B cell (primary cell): Measurements from ENCODE around the gene MYCBPAP. TPM values are rescaled to one million over a fixed set of nuclear protein-coding genes. Genes with fewer than 3 reads are reported as not detected.

ENCODE experiments used
- ATAC-seq: fragments of 200-7000 bp; cut with Tn5 transposase; one replicate; pipeline ENCODE4 v1.10.0; 2021; ENCODE audit warnings: low read depth, mild to moderate bottlenecking, moderate number of reproducible peaks, moderate library complexity
- CTCF ChIA-PET: fragments of 350-600 bp; sonication (Branson Sonifier 250); formaldehyde crosslinking; loops from one replicate; lab custom pipeline; 2021; ENCODE audit warnings: antibody characterized with exemption, inconsistent platforms; lab: Charles Lee
- POLR2A ChIA-PET: fragments of 350-600 bp; sonication (Branson Sonifier 250); formaldehyde crosslinking; loops from one replicate; lab custom pipeline; 2021; ENCODE audit warnings: antibody characterized with exemption; lab: Charles Lee
- DNase-seq: peaks from one replicate; pipeline ENCODE4 v3.0.0; 2013
- H2AFZ ChIP-seq: 2 replicates; pipeline ENCODE4 v1.6.1; 2012; ENCODE audit warnings: mild to moderate bottlenecking, low read depth, low read length; ENCODE audit not compliant: insufficient read depth, poor library complexity, severe bottlenecking
- H3K27ac ChIP-seq, 2 donors: 1 replicate in 1 of 2; 2 replicates in 1 of 2; pipeline ENCODE4 v1.5.1; 2012 to 2013; ENCODE audit warnings: low read length in 2 of 2, mild to moderate bottlenecking in 2 of 2, moderate library complexity in 1 of 2
- H3K27me3 ChIP-seq, 4 experiments: fragments of 200-600 bp in 1 of 4; sonication (generic) in 1 of 4; replicated peaks in 1 of 4; 1 replicate in 2 of 4; 2 replicates in 2 of 4; pipeline versions ENCODE4 v1.6.1 to v1.7.0; 2013 to 2016; ENCODE audit warnings: low read length in 3 of 4, mild to moderate bottlenecking in 2 of 4, mixed read lengths in 1 of 4, moderate library complexity in 1 of 4; ENCODE audit not compliant: insufficient read depth in 4 of 4, control insufficient read depth in 3 of 4; ENCODE audit errors: control extremely low read depth in 1 of 4
- H3K36me3 ChIP-seq, 2 experiments: replicated peaks in 1 of 2; 1 replicate in 1 of 2; 2 replicates in 1 of 2; pipeline versions ENCODE4 v1.6.1 to v1.7.1; 2013; ENCODE audit warnings: low read length in 1 of 2; ENCODE audit not compliant: insufficient read depth in 2 of 2, control insufficient read depth in 1 of 2; ENCODE audit errors: control extremely low read depth in 1 of 2, extremely low read depth in 1 of 2
- H3K4me1 ChIP-seq, 2 donors: fragments of 200-600 bp in 1 of 2; sonication (generic) in 1 of 2; 1 replicate in 1 of 2; 2 replicates in 1 of 2; pipeline versions ENCODE4 v1.5.1 to v1.6.1; 2013 to 2017; ENCODE audit warnings: low read length in 2 of 2; ENCODE audit not compliant: control insufficient read depth in 2 of 2, insufficient read depth in 2 of 2
- H3K4me2 ChIP-seq: replicated peaks from 2 replicates; pipeline ENCODE3; 2012; ENCODE audit warnings: mild to moderate bottlenecking, low read depth, low read length; ENCODE audit not compliant: poor library complexity, severe bottlenecking
- H3K4me3 ChIP-seq, 5 experiments: fragments of 200-600 bp in 1 of 5; sonication (generic) in 1 of 5; 1 replicate in 3 of 5; 2 replicates in 2 of 5; pipeline versions ENCODE4 v1.5.1 to v1.7.0; 2011 to 2016; ENCODE audit warnings: low read length in 4 of 5, mild to moderate bottlenecking in 4 of 5, low read depth in 2 of 5, control low read depth in 1 of 5, moderate library complexity in 1 of 5; ENCODE audit not compliant: insufficient read depth in 1 of 5; ENCODE audit errors: control extremely low read depth in 1 of 5, extremely low read depth in 1 of 5
- H3K79me2 ChIP-seq: fragments of 200-600 bp; sonication (generic); one replicate; pipeline ENCODE4 v1.6.0; 2016; ENCODE audit warnings: low read length; ENCODE audit not compliant: control insufficient read depth, insufficient read depth
- H3K9ac ChIP-seq: fragments of 200-600 bp; sonication (generic); 2 replicates; pipeline ENCODE4 v1.6.1; 2017; ENCODE audit warnings: mild to moderate bottlenecking, low read length, moderate library complexity
- H3K9me3 ChIP-seq, 3 donors: one replicate each; pipeline versions ENCODE4 v1.6.1 to v1.7.1; 2013; ENCODE audit warnings: low read length in 2 of 3; ENCODE audit not compliant: control insufficient read depth in 2 of 3, insufficient read depth in 1 of 3; ENCODE audit errors: control extremely low read depth in 1 of 3
- H4K20me1 ChIP-seq: 2 replicates; pipeline ENCODE4 v1.6.0; 2012; ENCODE audit warnings: mild to moderate bottlenecking, low read length; ENCODE audit not compliant: insufficient read depth, control insufficient read depth, poor library complexity, severe bottlenecking
- H3K27ac Mint-ChIP-seq: one replicate; pipeline ENCODE4 v1.8.0; 2021; ENCODE audit warnings: mixed read lengths
- H3K27me3 Mint-ChIP-seq: one replicate; pipeline ENCODE4 v1.8.0; 2021; ENCODE audit warnings: mixed read lengths
- H3K4me1 Mint-ChIP-seq: one replicate; pipeline ENCODE4 v1.8.0; 2021; ENCODE audit warnings: mixed read lengths
- H3K4me3 Mint-ChIP-seq: one replicate; pipeline ENCODE4 v1.8.0; 2021; ENCODE audit warnings: mixed read lengths
- H3K9me3 Mint-ChIP-seq: one replicate; pipeline ENCODE4 v1.8.0; 2022; ENCODE audit warnings: mixed read lengths; ENCODE audit not compliant: insufficient read depth
- EZH2 ChIP-seq: IDR thresholded peaks from 2 replicates; pipeline ENCODE4 v1.6.1; 2012; ENCODE audit warnings: borderline replicate concordance, low read depth, mild to moderate bottlenecking, moderate library complexity, low read length; ENCODE audit not compliant: insufficient read depth, poor library complexity, severe bottlenecking
- WGBS: methylation state at CpG from one replicate; pipeline ENCODE4 v1.1.5; 2013; ENCODE audit warnings: missing lambda C conversion rate; ENCODE audit not compliant: insufficient coverage; 5-methylcytosine and 5-hydroxymethylcytosine counted together
- intact Hi-C: fragments of 100-400 bp; cut with micrococcal nuclease; formaldehyde crosslinking; loops from one replicate; pipeline ENCODE4 v1.10.0; 2022
- polyA plus RNA-seq: library from polyadenylated mRNA; depleted of rRNA; stranded (reverse); fragments of >200 nt; gene quantifications from 2 replicates; pipeline ENCODE4 v1.2.3, GENCODE V29; 2012
- total RNA-seq, 2 donors: library from RNA; stranded (reverse); fragments of 120-200 nt in 1 of 2; gene quantifications; 1 replicate in 1 of 2; 2 replicates in 1 of 2; pipeline versions ENCODE4 v1.2.3 to v1.2.4, GENCODE V29; 2013 to 2022
- TF ChIP-seq, protein P1 (sequence below): fragments of 200-600 bp; IDR thresholded peaks from one replicate; pipeline ENCODE4 v1.8.0; 2022; ENCODE audit warnings: antibody characterized with exemption, mild to moderate bottlenecking

MYCBPAP gene
- total and polyA plus RNA-seq, 2 donors (not counting 1 experiment from before 2014, with no cell fraction given) = 1.9 to 5.1 TPM

DNA sequence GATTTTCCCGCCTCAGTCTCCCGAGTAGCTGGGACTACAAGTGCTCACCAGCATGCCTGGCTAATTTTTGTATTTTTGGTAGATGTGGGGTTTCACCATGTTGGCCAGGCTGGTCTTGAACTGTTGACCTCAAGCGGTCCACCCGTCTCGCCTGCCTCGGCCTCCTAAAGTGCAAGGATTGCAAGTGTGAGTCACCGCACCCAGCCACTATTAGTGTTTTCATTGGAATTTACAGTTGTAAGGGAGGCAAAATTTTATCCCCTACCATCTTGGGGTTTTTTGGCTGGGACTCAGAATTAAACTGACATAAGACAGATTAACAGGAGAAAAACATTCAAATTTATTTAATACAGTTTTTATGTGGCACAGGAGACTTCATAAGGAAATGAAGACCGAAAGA is 12.3 kb upstream of the MYCBPAP start:
- POLR2A ChIA-PET = no interaction called here
- TF ChIP-seq EZH2 = no peak
- TF ChIP-seq, protein P1, sequence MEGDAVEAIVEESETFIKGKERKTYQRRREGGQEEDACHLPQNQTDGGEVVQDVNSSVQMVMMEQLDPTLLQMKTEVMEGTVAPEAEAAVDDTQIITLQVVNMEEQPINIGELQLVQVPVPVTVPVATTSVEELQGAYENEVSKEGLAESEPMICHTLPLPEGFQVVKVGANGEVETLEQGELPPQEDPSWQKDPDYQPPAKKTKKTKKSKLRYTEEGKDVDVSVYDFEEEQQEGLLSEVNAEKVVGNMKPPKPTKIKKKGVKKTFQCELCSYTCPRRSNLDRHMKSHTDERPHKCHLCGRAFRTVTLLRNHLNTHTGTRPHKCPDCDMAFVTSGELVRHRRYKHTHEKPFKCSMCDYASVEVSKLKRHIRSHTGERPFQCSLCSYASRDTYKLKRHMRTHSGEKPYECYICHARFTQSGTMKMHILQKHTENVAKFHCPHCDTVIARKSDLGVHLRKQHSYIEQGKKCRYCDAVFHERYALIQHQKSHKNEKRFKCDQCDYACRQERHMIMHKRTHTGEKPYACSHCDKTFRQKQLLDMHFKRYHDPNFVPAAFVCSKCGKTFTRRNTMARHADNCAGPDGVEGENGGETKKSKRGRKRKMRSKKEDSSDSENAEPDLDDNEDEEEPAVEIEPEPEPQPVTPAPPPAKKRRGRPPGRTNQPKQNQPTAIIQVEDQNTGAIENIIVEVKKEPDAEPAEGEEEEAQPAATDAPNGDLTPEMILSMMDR = no peak

DNA sequence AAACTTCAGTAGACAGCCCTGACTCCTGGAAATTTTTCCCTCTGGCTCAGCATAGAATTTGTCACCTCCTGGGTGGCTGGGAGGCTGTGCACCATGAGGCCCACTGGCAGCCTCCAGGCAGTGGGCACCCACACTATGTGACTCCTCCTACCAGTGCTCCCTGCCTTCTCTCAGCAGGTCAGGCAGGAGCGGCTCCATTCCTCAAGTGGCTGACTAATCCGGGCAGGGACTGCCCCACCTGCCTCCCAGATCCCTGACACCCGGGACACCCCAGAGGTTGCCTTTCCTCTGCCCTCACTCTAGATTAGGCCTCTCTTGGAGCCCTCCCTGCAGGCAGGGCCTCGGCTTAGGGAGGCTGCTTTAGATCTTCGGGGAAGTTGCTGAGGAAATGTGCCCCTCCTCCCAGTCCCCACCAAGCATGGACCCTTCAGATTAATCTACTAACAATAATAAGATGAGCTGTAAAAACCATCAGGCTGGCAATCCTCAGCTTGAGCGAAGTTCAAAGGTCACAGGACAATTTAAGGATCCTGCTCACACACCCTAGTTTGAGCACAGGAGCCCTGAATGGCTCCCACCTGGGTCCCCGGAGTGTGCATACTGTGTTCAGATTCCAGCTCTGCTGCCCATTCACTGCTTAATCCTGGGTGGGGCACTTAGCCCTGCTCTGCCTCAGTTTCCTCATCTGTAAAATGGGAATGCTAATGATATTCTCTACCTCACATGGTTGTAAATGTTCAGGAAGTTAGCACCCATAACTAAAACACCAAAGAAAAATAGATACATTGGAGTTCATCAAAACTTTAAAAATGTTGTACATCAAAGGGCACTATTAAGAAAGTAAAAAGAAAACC is 10.0 kb upstream of the MYCBPAP start:
- H3K4me3 Mint-ChIP-seq = no peak overlapping the region
- no peak overlapping the region for H3K27ac Mint-ChIP-seq
- POLR2A ChIA-PET = interaction anchor here (0.7 kb wide), 1 partner anchor 43 kb away, joined by 7 read pairs; no protein-coding TSS in a partner anchor
- H3K79me2 ChIP-seq = no peaks in the 10 kb centered on the region
- no peak overlapping the region for H2AFZ ChIP-seq
- no peak for ATAC-seq
- H4K20me1 ChIP-seq = no peaks in the 10 kb centered on the region
- no peaks in the 10 kb centered on the region for H3K9me3 Mint-ChIP-seq
- no peak overlapping the region for H3K9ac ChIP-seq
- 90% methylated on average over 3 of the region's 7 CpGs for WGBS
- H3K27me3 ChIP-seq = no peaks in the 10 kb centered on the region
- intact Hi-C loops = no loop called here
- peaks cover 3% of the 10 kb centered on the region for H3K27me3 Mint-ChIP-seq
- H3K9me3 ChIP-seq = no peaks in the 10 kb centered on the region
- no peak for DNase-seq
- no peaks in the 10 kb centered on the region for H3K36me3 ChIP-seq
- H3K27ac ChIP-seq = no peak overlapping the region
- CTCF ChIA-PET = interaction anchor here (1.2 kb wide), 2 partner anchors 12 to 19 kb away, joined by 3 to 4 read pairs; partner anchors contain the start of gene RSAD1
- H3K4me1 ChIP-seq = no peaks in the 10 kb centered on the region
- TF ChIP-seq EZH2 = no peak
- TF ChIP-seq, protein P1 = no peak
- no peak overlapping the region for H3K4me3 ChIP-seq
- no peak overlapping the region for H3K4me2 ChIP-seq
- H3K4me1 Mint-ChIP-seq = no peaks in the 10 kb centered on the region

More for the DNA sequence above, 12.3 kb upstream of the MYCBPAP start:
- H3K4me1 ChIP-seq = no peaks in the 10 kb centered on the region
- Mint-ChIP-seq H3K27ac (no peak overlapping the region), H3K4me1 (no peaks in the 10 kb centered on the region), H3K27me3 (peaks cover 3% of the 10 kb centered on the region), H3K9me3 (no peaks in the 10 kb centered on the region), H3K4me3 (no peak overlapping the region)
- no peaks in the 10 kb centered on the region for H4K20me1 ChIP-seq
- H3K27ac ChIP-seq = no peak overlapping the region
- DNase-seq = no peak
- H3K4me2 ChIP-seq = no peak overlapping the region
- 95% methylated on average over 4 of the region's 8 CpGs for WGBS
- H3K4me3 ChIP-seq = no peak overlapping the region
- ATAC-seq = no peak
- no peaks in the 10 kb centered on the region for H3K79me2 ChIP-seq
- no peaks in the 10 kb centered on the region for H3K27me3 ChIP-seq
- no peaks in the 10 kb centered on the region for H3K36me3 ChIP-seq
- H2AFZ ChIP-seq = no peak overlapping the region
- CTCF ChIA-PET = interaction anchor here (0.7 to 0.9 kb wide), 3 partner anchors 9 to 266 kb away, joined by 3 read pairs; no protein-coding TSS in a partner anchor
- no peaks in the 10 kb centered on the region for H3K9me3 ChIP-seq
- intact Hi-C loops = no loop called here
- no peak overlapping the region for H3K9ac ChIP-seq
